Heart left ventricle (tissue), 16 donors: ENCODE data around the gene CRYBG1. TPM values are rescaled to one million over a fixed set of nuclear protein-coding genes. Genes with fewer than 3 reads are reported as not detected.

Experiments used
- ATAC-seq, 4 donors: fragments of 200-7000 bp; cut with Tn5 transposase; one replicate each; pipeline ENCODE4 v1.9.1; 2020 to 2022; ENCODE audit warnings: moderate library complexity in 4 of 4, mild to moderate bottlenecking in 3 of 4, moderate number of reproducible peaks in 1 of 4
- DNase-seq, 5 donors: peaks; one replicate each; pipeline ENCODE4 v3.0.0-alpha.2; 2020
- H3K27ac ChIP-seq, 12 donors: fragments of 200-600 bp; sonication (generic) in 4 of 12; one replicate each; pipeline versions ENCODE4 v1.5.0 to v1.8.0; 2016 to 2022; ENCODE audit warnings: mild to moderate bottlenecking in 2 of 12
- H3K27me3 ChIP-seq, 9 donors: fragments of 200-600 bp; sonication (generic) in 2 of 9; one replicate each; pipeline versions ENCODE4 v1.5.1 to v1.8.0; 2016 to 2022; ENCODE audit warnings: mild to moderate bottlenecking in 3 of 9
- H3K36me3 ChIP-seq, 9 donors: fragments of 200-600 bp; sonication (generic) in 2 of 9; one replicate each; pipeline versions ENCODE4 v1.5.0 to v1.8.0; 2018 to 2022; ENCODE audit warnings: mild to moderate bottlenecking in 2 of 9
- H3K4me1 ChIP-seq, 12 donors: fragments of 200-600 bp; sonication (generic) in 4 of 12; one replicate each; pipeline versions ENCODE4 v1.5.0 to v1.8.0; 2016 to 2022; ENCODE audit warnings: mild to moderate bottlenecking in 3 of 12
- H3K4me3 ChIP-seq, 12 donors: fragments of 200-600 bp; sonication (generic) in 4 of 12; one replicate each; pipeline versions ENCODE4 v1.5.0 to v1.8.0; 2017 to 2022; ENCODE audit warnings: mild to moderate bottlenecking in 9 of 12, moderate library complexity in 4 of 12
- H3K9me3 ChIP-seq, 12 donors: fragments of 200-600 bp; sonication (generic) in 4 of 12; one replicate each; pipeline versions ENCODE4 v1.5.0 to v1.8.0; 2016 to 2022; ENCODE audit warnings: mild to moderate bottlenecking in 1 of 12
- POLR2A ChIP-seq, 2 donors: fragments of 450-650 bp; IDR thresholded peaks; one replicate each; pipeline ENCODE4 v1.6.1; 2017; ENCODE audit warnings: antibody characterized with exemption in 2 of 2, mild to moderate bottlenecking in 2 of 2, moderate library complexity in 2 of 2
- WGBS, 4 donors: extraction: QIAGEN DNeasy Blood & Tissue Kit in 2 of 4; methylation state at CpG; one replicate each; pipeline versions ENCODE4 v1.1.5 to v1.1.7; 2013 to 2018; 5-methylcytosine and 5-hydroxymethylcytosine counted together
- intact Hi-C, 10 donors: fragments of 100-400 bp; cut with DNase I; formaldehyde crosslinking; loops; one replicate each; pipeline versions ENCODE4 v1.11.1 to v1.14.2; 2022
- polyA plus RNA-seq, 2 donors: library from polyadenylated mRNA; stranded (reverse); fragments of 200-250 nt; gene quantifications; one replicate each; pipeline ENCODE4 v1.2.3, GENCODE V29; 2013
- total RNA-seq, 9 donors: library from RNA; depleted of rRNA in 2 of 9; stranded (reverse); fragments of >200 nt in 2 of 9; fragmentation: NEBNext Ultra II Directional in 3 of 9; extraction: Animal tissue kit (Norgen Biotek cat#: 25700) in 3 of 9; gene quantifications; one replicate each; pipeline versions ENCODE4 v1.1.0 to v1.2.4, GENCODE V29; 2016 to 2023
- TF ChIP-seq, protein P1 (sequence below), 12 donors: fragments of 200-600 bp; sonication (generic) in 4 of 12; IDR thresholded peaks; one replicate each; pipeline versions ENCODE4 v1.5.0 to v1.8.0; 2018 to 2022; ENCODE audit warnings: antibody characterized with exemption in 12 of 12, mild to moderate bottlenecking in 5 of 12
- donor health status: ischemic (EF 13 %, LVEDD 7.1; RV severe dilation, severe dysfunction).
- donor health status: healthy with polysubstance abuse.
- donor health status: DM: no; HTN: yes; CAD: no.
- donor health status: DM: no; HTN: no; CAD: no.
- donor health status: ischemic (EF 25% LVEDD 6.9; RV normal size, moderate dysfunction).
- donor health status: ischemic (EF 25% LVEDD 5.7; RV mildly dilated, moderate dysfunction).
- donor health status: healthy.
- donor health status: DM: yes; HTN: yes; CAD: no.
- donor health status: ischemic (EF 35%, LVEDD 5.7; RV mildly dilated, moderate dysfunction).
- donor health status: nonischemic (EF 11% LVEDD 7.7; RV severe dilation, severe dysfunction).
- donor health status: DM: yes; HTN: yes; CAD: no.
- donor health status: PGD.
- donor health status: ischemic (EF 29% LVEDD 5.4; RV normal size, mild dysfunction).
- donor health status: nonischemic (EF 23%, LVEDD 6.1; RV moderate dilation, normal function).

Gene CRYBG1
- total and polyA plus RNA-seq, 11 donors, result 0.42 to 17.7 (median 1.5) TPM

DNA sequence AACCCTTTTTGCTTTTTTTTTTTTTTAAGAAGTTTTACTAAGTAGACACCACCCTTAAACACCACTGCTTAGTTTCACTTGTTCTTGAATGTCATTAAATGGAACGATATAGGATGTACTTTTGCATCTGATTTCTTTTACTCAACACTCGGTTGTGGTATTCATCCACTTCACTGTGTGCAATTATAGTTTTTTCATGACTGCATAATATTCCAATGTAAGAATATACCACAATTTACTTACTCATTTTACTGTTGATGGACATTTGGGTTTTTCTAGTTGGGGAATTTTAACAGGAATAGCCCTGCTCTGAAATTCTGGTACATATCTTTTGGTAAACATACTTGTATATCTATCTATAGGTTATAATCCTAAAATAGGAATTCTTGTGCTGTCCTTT, 238.9 kb downstream of the CRYBG1 start:
- intact Hi-C loops, result no loop called here
- Histone ChIP-seq H3K4me1 (no peaks in the 10 kb centered on the region), H3K27ac (no peak overlapping the region), H3K27me3 (no peaks in the 10 kb centered on the region), H3K4me3 (no peak overlapping the region), H3K9me3 (no peaks in the 10 kb centered on the region), H3K36me3 (peaks cover 0 to 39% (median 3%) of the 10 kb centered on the region in 9 donors)
- ATAC-seq (no peak), DNase-seq (no peak)
- WGBS, 4 donors, result 50 to 100% (median 88%) methylated on average over 1 to 2 of the region's 2 CpGs
- no peak for TF ChIP-seq POLR2A (IDR thresholded peaks at IDR 0.05)
- TF ChIP-seq, protein P1, sequence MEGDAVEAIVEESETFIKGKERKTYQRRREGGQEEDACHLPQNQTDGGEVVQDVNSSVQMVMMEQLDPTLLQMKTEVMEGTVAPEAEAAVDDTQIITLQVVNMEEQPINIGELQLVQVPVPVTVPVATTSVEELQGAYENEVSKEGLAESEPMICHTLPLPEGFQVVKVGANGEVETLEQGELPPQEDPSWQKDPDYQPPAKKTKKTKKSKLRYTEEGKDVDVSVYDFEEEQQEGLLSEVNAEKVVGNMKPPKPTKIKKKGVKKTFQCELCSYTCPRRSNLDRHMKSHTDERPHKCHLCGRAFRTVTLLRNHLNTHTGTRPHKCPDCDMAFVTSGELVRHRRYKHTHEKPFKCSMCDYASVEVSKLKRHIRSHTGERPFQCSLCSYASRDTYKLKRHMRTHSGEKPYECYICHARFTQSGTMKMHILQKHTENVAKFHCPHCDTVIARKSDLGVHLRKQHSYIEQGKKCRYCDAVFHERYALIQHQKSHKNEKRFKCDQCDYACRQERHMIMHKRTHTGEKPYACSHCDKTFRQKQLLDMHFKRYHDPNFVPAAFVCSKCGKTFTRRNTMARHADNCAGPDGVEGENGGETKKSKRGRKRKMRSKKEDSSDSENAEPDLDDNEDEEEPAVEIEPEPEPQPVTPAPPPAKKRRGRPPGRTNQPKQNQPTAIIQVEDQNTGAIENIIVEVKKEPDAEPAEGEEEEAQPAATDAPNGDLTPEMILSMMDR (IDR thresholded peaks at IDR 0.05), result no peak

DNA sequence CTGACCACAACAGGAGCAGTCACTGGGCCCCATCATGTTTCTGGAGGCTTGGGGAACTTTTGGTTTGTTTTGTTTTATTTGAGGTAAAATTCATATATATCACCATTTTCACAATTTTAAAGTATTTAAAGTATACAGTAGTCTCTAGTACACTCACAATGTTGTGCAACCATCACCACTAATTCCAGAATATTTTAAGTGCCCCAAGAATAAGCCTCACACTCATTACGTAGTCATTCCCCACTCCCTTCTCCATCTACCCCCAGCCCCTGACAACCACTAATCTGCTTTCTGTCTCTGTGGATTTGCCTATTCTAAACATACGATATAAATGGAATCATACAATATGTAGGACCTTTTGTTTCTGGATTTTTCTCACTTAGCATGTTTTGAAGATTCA, 239.8 kb downstream of the CRYBG1 start:
- no peak for ATAC-seq

DNA sequence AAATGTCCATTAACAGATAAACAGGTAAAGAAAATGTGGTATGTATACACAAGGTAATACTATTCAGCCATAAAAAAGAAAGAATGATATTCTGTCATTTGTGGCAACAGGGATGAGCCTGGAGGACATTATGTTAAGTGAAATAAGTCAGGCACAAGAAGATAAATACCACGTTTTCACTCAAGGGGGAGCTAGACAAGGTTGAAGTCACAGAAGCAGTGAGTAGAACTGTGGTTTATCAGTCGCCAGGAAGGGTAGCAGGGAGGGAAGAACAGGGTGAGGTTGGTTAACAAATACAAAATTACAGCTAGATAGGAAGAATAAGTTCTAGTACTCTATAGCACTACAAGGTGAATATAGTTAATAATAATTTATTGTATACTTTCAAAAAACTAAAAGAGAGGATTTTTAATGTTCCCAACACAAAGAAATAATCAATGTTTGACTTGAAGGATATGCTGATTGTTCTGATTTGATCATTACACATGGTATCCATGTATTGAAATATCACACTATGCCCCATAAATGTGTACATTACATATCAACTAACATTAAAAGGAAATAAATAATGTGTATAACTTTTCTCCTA, 247.7 kb downstream of the CRYBG1 start:
- no peak overlapping the region for H3K27ac ChIP-seq
- H3K36me3 ChIP-seq, result peaks cover 0 to 25% (median 3%) of the 10 kb centered on the region in 9 donors
- no peaks in the 10 kb centered on the region for H3K9me3 ChIP-seq
- intact Hi-C loops, result loop anchor here in 3 of 10 donors (5.0 to 10.0 kb wide), 2 partner anchors 367 to 369 kb away; partner anchors contain the start of gene CD24 (in 2 of the 3)
- H3K4me1 ChIP-seq, result no peaks in the 10 kb centered on the region
- no peaks in the 10 kb centered on the region for H3K27me3 ChIP-seq
- TF ChIP-seq, protein P1 (IDR thresholded peaks at IDR 0.05), result peak in 10 of 12 donors; percentile 15 to 47 (median 35)
- no peak for TF ChIP-seq POLR2A (IDR thresholded peaks at IDR 0.05)
- DNase-seq (no peak), ATAC-seq (no peak)
- H3K4me3 ChIP-seq, result no peak overlapping the region
- 27 to 35% (median 33%) methylated on average over 2 of the region's 2 CpGs for WGBS, 4 donors

More for the DNA sequence above, 239.8 kb downstream of the CRYBG1 start:
- Histone ChIP-seq H3K27ac (no peak overlapping the region), H3K9me3 (no peaks in the 10 kb centered on the region), H3K4me1 (no peaks in the 10 kb centered on the region), H3K4me3 (no peak overlapping the region), H3K36me3 (peaks cover 0 to 39% (median 3%) of the 10 kb centered on the region in 9 donors), H3K27me3 (no peaks in the 10 kb centered on the region)
- no peak for TF ChIP-seq POLR2A (IDR thresholded peaks at IDR 0.05)
- TF ChIP-seq, protein P1 (IDR thresholded peaks at IDR 0.05), result no peak
- DNase-seq, result no peak
- WGBS, 4 donors, result 95 to 100% (median 98%) methylated on average over 2 of the region's 2 CpGs
- intact Hi-C loops, result loop anchor here in 2 of 10 donors (10.0 kb wide), 1 partner anchor 374 kb away; the partner anchor contains the start of gene CD24 (in 2 of the 2)

DNA sequence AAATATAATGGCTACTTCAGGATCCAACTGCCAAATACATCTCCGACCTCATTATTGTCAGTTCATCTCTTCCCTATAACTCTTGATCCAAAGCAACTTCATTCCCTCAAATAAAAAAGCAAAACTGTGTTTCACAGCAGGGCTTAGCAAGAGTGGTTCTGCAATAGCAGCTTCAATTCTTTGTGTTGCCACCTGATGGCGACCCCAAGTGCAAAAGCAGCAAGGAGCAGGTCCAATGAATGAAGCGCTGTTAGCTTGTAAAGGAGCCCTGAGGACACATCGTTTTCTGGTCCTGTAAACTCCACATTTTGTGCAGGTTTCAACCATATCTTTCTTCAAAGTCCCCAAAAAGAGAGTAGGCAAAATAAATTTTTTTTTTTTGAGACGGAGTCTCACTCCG, 249.2 kb downstream of the CRYBG1 start:
- H3K27ac ChIP-seq, result no peak overlapping the region
- no peaks in the 10 kb centered on the region for H3K9me3 ChIP-seq
- no peaks in the 10 kb centered on the region for H3K27me3 ChIP-seq
- no peaks in the 10 kb centered on the region for H3K4me1 ChIP-seq
- no peak for TF ChIP-seq POLR2A (IDR thresholded peaks at IDR 0.05)
- TF ChIP-seq, protein P1 (IDR thresholded peaks at IDR 0.05), result peak in 3 of 12 donors; percentile 5 to 20 (median 12)
- no peak for DNase-seq
- no peak overlapping the region for H3K4me3 ChIP-seq
- intact Hi-C loops, result loop anchor here in 4 of 10 donors (5.0 to 10.0 kb wide), 2 partner anchors 365 to 368 kb away; partner anchors contain the start of gene CD24 (in 3 of the 4)
- WGBS, 4 donors, result 81 to 85% (median 84%) methylated on average over 6 of the region's 6 CpGs
- peaks cover 0 to 34% (median 3%) of the 10 kb centered on the region in 9 donors for H3K36me3 ChIP-seq
- ATAC-seq, result no peak
